Measurements from ENCODE around the gene TRIM63. TPM values are rescaled to one million over a fixed set of nuclear protein-coding genes. Genes with fewer than 3 reads are reported as not detected.

TRIM63 gene
- total RNA-seq, 2 experiments from 2014 or later: not detected

- Histone ChIP-seq H3K27me3 (ENCODE audit: control insufficient read depth in 1 of 2, insufficient read depth in 2 of 2, low read length in 2 of 2) (no peaks in the 10 kb centered on the region), H3K4me1 (ENCODE audit: insufficient read depth, low read length) (no peaks in the 10 kb centered on the region), H3K4me3 (ENCODE audit: low read length) (no peak overlapping the region), H3K27ac (ENCODE audit: low read depth in 1 of 2, low read length in 2 of 2) (no peak overlapping the region), H3K36me3 (ENCODE audit: insufficient read depth, low read length) (no peaks in the 10 kb centered on the region), H3K9me3 (ENCODE audit: control insufficient read depth in 1 of 2, insufficient read depth in 1 of 2, low read length in 2 of 2) (no peaks in the 10 kb centered on the region)
- DNase-seq (no peak), ATAC-seq (ENCODE audit: poor library complexity) (no peak)
- TF ChIP-seq CTCF (IDR thresholded peaks at IDR 0.05): no peak
- H3K4me3 Mint-ChIP-seq: no peak overlapping the region
- H3K9me3 Mint-ChIP-seq: no peaks in the 10 kb centered on the region
- no peaks in the 10 kb centered on the region for H3K36me3 Mint-ChIP-seq (ENCODE audit: low read depth)
- ChIA-PET POLR2A (no interaction called here), CTCF (interaction anchor here (1.0 kb wide), 1 partner anchor 22 kb away, joined by 4 read pairs; no protein-coding TSS in a partner anchor)
- no peak overlapping the region for H3K27ac Mint-ChIP-seq
- H3K27me3 Mint-ChIP-seq: no peaks in the 10 kb centered on the region
- intact Hi-C loops (cut with DNase I, micrococcal nuclease): no loop called here
- no peaks in the 10 kb centered on the region for H3K4me1 Mint-ChIP-seq (ENCODE audit: low read depth)
Measured at GRCh38 chr1:26025517-26025916, 41.9 kb downstream of the TRIM63 start.

- H3K27ac ChIP-seq (ENCODE audit: low read depth in 1 of 2, low read length in 2 of 2): no peak overlapping the region
- no peak for DNase-seq
- Mint-ChIP-seq H3K27me3 (no peaks in the 10 kb centered on the region), H3K9me3 (no peaks in the 10 kb centered on the region), H3K27ac (no peak overlapping the region), H3K4me1 (ENCODE audit: low read depth) (no peaks in the 10 kb centered on the region), H3K36me3 (ENCODE audit: low read depth) (no peaks in the 10 kb centered on the region), H3K4me3 (no peak overlapping the region)
- H3K36me3 ChIP-seq (ENCODE audit: insufficient read depth, low read length): no peaks in the 10 kb centered on the region
- POLR2A ChIA-PET: interaction anchor here (0.6 kb wide), 1 partner anchor 10 kb away, joined by 3 read pairs; no protein-coding TSS in a partner anchor
- CTCF ChIA-PET: no interaction called here
- no peak for ATAC-seq (ENCODE audit: poor library complexity)
- H3K27me3 ChIP-seq (ENCODE audit: control insufficient read depth in 1 of 2, insufficient read depth in 2 of 2, low read length in 2 of 2): no peaks in the 10 kb centered on the region
- intact Hi-C loops (cut with DNase I, micrococcal nuclease): no loop called here
- H3K9me3 ChIP-seq (ENCODE audit: control insufficient read depth in 1 of 2, insufficient read depth in 1 of 2, low read length in 2 of 2): no peaks in the 10 kb centered on the region
- no peak for TF ChIP-seq CTCF (IDR thresholded peaks at IDR 0.05)
- H3K4me1 ChIP-seq (ENCODE audit: insufficient read depth, low read length): no peaks in the 10 kb centered on the region
- H3K4me3 ChIP-seq (ENCODE audit: low read length): no peak overlapping the region
Measured at GRCh38 chr1:26025060-26025459, 42.4 kb downstream of the TRIM63 start.

- no peak for ATAC-seq (ENCODE audit: poor library complexity)
- POLR2A ChIA-PET: no interaction called here
- no peak for DNase-seq
- no peak overlapping the region for H3K27ac ChIP-seq (ENCODE audit: low read depth in 1 of 2, low read length in 2 of 2)
- H3K27me3 Mint-ChIP-seq: no peaks in the 10 kb centered on the region
- H3K36me3 ChIP-seq (ENCODE audit: insufficient read depth, low read length): no peaks in the 10 kb centered on the region
- H3K4me3 ChIP-seq (ENCODE audit: low read length): no peak overlapping the region
- H3K9me3 ChIP-seq (ENCODE audit: control insufficient read depth in 1 of 2, insufficient read depth in 1 of 2, low read length in 2 of 2): no peaks in the 10 kb centered on the region
- no peak for TF ChIP-seq CTCF (IDR thresholded peaks at IDR 0.05)
- H3K27ac Mint-ChIP-seq: no peak overlapping the region
- H3K36me3 Mint-ChIP-seq (ENCODE audit: low read depth): no peaks in the 10 kb centered on the region
- H3K4me1 ChIP-seq (ENCODE audit: insufficient read depth, low read length): no peaks in the 10 kb centered on the region
- CTCF ChIA-PET: no interaction called here
- H3K27me3 ChIP-seq (ENCODE audit: control insufficient read depth in 1 of 2, insufficient read depth in 2 of 2, low read length in 2 of 2): no peaks in the 10 kb centered on the region
- H3K4me3 Mint-ChIP-seq: no peak overlapping the region
- no peaks in the 10 kb centered on the region for H3K9me3 Mint-ChIP-seq
- peaks cover 4% of the 10 kb centered on the region for H3K4me1 Mint-ChIP-seq (ENCODE audit: low read depth)
- intact Hi-C loops (cut with DNase I, micrococcal nuclease): no loop called here
Measured at GRCh38 chr1:26023826-26024225, 43.6 kb downstream of the TRIM63 start.

All from CD4-positive, alpha-beta T cell (primary cell).